Adipose tissue (tissue), 3 donors: ENCODE measurements around the gene UBR2. TPM values are rescaled to one million over a fixed set of nuclear protein-coding genes. Genes with fewer than 3 reads are reported as not detected.

Experiments
- H3K27ac ChIP-seq: one replicate; pipeline ENCODE4 v1.5.1; 2013; ENCODE audit warnings: low read depth, low read length
- WGBS, 3 donors: extraction: QIAGEN DNeasy Blood & Tissue Kit; methylation state at CpG; one replicate each; pipeline ENCODE4 v1.1.7; 2013; 5-methylcytosine and 5-hydroxymethylcytosine counted together
- polyA plus RNA-seq, 3 donors: library from polyadenylated mRNA; stranded (reverse); fragments of 200-250 nt; gene quantifications; one replicate each; pipeline ENCODE4 v1.2.3, GENCODE V29; 2013
- donor health status: healthy with polysubstance abuse.
- donor health status: Bipolar disorder and iron deficiency.
- donor health status: healthy.

Gene UBR2
- polyA plus RNA-seq, 3 donors = 6.6 to 9.2 (median 7.6) TPM

DNA sequence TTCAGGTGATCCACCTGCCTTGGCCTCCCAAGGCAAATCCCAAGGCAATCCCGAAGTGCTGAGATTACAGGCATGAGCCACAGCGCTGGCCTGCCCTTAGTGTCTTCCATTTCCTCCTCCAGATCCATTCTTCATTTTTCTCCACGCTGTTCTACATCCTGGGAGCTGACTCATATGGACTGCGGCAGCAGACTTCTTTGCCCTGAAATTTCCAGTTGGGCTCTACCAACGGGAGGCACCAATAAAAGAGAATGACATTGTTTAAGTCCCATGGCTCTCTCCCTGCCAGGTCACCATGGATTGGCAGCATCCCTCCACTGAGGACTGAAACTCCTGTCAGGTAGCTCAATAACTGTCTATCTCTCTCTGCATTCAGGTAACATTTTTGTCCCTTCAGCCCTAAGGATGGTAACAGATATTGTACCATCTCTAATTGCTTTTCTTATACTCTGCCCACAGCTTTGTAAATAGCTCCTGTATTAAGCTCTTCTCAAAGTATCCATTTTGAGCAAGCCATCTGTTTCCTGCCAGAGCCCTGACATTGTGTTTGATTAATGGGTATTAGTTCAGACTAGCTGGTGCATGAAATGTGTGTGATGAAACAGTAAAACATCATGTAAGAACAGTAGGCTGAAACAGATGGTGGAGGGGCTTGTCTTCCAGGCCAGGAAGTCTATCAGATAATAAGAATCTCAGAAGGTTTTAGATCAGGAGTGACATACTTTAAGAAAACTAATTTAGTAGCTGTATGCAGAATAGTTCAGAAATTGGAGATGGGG is 178.5 kb downstream of the UBR2 start:
- 68 to 80% (median 76%) methylated on average over 5 of the region's 5 CpGs for WGBS, 3 donors

More for the DNA sequence above, 178.5 kb downstream of the UBR2 start:
- H3K27ac ChIP-seq = no peak overlapping the region

Other genes starting within 250 kb of the UBR2 start
- 1 to 10 TPM in 2 of 3 donors, under 1 TPM in 1; 0.91 to 3.4 (median 1.3) TPM for gene TRERF1, start 112.1 kb upstream of the UBR2 start, polyA plus RNA-seq
- gene PRPH2, start 158.6 kb downstream of the UBR2 start, polyA plus RNA-seq = under 1 TPM; 0.54 to 0.77 (median 0.67) TPM
- gene TBCC, start 182.1 kb downstream of the UBR2 start, polyA plus RNA-seq = 10 to 100 TPM; 11.4 to 15.5 (median 12.0) TPM
- 1 to 10 TPM; 3.5 to 6.3 (median 4.5) TPM for gene BICRAL, start 218.0 kb downstream of the UBR2 start, polyA plus RNA-seq